Left colon (tissue), 2 donors: ENCODE results near the gene WWTR1. TPM values are rescaled to one million over a fixed set of nuclear protein-coding genes. Genes with fewer than 3 reads are reported as not detected.

Source experiments
- ATAC-seq: fragments of 200-7000 bp; cut with Tn5 transposase; one replicate; pipeline ENCODE4 v1.9.1; 2020; ENCODE audit warnings: mild to moderate bottlenecking, moderate library complexity
- DNase-seq, 2 donors: peaks; one replicate each; pipeline ENCODE4 v3.0.0-alpha.2; 2020
- intact Hi-C, 2 donors: fragments of 100-400 bp; cut with DNase I in 1 of 2; cut with micrococcal nuclease in 1 of 2; formaldehyde crosslinking; loops; one replicate each; pipeline versions ENCODE4 v1.11.2 to v1.14.0; 2022; cut with DNase I, micrococcal nuclease
- total RNA-seq, 2 donors: library from RNA; stranded (reverse); fragmentation: NEBNext Ultra II Directional; extraction: Animal tissue kit (Norgen Biotek cat#: 25700); gene quantifications; one replicate each; pipeline ENCODE4 v1.2.1, GENCODE V29; 2021
- donor health status: DM: no; HTN: no; CAD: no.
- donor health status: DM: yes; HTN: yes; CAD: no.

WWTR1 gene
- total RNA-seq, 2 donors from 2014 or later, result 8.4 to 27.2 TPM

DNA sequence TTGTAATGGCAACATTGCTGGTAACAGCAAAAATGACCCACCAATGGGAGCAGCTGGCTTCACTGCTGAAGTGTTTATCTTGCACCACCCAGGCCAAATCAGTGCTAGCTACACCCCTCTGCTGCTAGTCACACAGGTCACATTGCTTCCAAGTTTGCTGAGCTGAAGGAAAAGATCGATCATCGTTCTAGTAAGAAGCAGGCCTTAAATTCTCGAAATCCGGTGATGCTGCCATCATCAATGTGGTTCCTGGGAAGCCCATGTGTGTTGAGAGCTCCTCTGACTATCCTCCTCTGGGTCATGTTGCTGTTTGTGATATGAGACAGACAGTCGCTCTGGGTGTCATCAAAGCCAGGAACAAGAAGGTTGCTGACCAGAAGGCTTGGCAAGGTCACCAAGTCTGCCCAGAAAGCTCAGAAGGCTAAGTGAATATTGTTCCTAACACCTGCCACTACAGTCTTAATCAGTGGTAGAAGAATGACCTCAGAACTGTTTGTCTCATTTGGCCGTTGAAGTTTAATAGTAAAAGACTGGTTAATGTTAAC, 162.2 kb downstream of the WWTR1 start:
- DNase-seq (no peak), ATAC-seq (no peak)
- intact Hi-C loops, result loop anchor here in 1 of 2 donors (5.0 kb wide), 1 partner anchor 277 kb away; no protein-coding TSS in a partner anchor

DNA sequence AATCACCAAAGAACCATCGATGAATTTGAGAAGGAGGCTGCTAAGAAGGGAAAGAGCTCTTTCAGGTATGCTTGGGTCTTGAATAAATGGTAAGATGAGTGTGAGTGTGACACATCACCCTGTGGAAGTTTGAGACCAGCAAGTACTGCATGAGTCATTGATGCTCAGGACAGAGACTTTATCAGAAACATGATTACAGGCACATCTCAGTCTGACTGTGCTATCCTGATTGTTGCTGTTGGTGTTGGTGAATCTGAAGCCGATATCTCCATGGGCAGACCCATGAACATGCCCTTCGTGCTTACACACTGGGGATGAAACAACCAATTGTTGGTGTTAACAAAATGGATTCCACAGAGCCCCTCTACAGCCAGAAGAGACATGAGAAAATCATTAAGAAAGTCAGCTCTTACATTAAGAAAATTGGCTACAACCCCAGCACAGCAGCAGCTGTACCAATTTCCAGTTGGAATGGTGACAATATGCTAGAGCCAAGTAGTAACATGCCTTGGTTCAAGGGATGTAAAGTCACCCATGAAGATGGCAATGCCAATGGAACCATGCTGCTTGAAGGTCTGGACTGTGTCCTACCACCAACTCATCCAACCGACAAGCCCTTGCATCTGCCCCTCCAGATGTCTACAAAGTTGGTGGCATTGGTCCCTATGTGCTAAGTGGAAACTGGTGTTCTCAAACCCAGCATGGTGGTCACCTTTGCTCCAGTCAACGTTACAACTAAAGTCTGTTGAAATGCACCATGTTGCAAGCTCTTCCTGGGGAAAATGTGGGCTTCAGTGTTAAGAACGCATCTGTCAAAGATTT, 162.9 kb downstream of the WWTR1 start:
- intact Hi-C loops, result loop anchor here in 1 of 2 donors (5.0 kb wide), 1 partner anchor 277 kb away; no protein-coding TSS in a partner anchor
- DNase-seq (no peak), ATAC-seq (no peak)

DNA sequence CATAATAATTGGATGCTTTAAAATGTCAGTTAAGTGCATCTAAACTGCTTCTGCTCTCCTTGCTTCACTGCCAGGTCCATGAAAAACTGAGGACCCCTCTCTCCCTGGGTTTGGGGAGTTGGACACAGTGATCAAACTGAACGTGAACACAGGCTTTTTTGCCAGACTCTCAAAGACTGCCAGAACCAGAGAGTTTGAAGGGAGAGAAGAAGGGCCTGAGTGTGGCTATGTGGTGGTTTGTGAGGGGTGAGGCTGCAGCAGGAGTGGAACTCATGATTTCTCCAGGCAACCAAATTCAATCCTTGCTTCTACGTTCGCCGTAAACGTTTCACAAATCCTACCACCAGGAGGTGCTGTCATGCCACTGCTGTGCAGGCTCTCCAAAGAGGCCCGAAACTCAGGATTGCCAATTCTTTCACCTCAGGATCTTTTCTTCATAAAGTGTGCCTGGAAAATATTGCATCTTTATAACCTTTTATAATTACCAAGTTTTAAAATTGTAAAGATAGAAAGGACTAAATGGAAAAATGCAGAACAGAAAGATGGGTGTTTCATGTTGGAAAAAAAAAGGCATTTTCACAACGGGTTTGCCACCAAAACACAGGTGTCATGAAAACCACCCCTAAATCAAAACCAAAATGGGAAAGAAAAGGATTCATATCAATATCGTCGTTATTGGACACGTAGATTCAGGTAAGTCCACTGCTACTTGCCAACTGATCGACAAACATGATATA, 163.6 kb downstream of the WWTR1 start:
- intact Hi-C loops, result no loop called here
- ATAC-seq, result peak; percentile 66

DNA sequence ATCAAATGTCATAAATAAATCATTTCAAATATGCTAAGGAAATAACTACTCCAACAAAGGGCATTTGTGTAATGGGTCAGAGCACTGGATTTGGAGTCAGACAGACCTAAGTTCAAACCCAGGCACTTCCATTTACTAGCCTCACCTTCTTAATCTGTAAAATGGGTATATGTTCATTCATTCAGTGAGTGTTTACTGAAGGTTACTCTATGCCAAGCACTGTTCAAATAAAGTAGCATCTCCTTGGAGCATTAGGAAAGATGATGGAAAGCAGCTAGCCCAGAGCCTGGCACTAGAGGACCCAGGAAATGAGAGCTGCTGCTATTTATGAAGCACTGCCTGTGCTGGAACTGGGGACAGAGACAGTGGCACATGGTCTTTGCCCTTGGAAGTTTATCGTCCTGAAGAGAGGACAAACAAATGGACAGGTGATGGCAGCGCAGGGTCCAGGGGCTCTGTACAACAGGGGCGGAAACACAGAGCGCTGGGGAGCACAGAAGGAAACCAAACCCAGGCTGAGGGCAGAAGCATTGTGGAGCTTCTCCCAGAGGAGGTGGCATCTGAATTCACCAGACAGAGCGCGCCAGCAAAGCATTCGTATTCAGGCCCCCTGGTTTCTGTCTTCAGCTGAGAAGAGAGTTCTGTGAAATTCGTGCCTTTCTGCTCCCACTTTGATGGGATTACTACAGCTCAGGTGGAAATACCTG, 164.4 kb downstream of the WWTR1 start:
- ATAC-seq (no peak), DNase-seq (no peak)
- intact Hi-C loops, result no loop called here

More for the DNA sequence above, 163.6 kb downstream of the WWTR1 start:
- DNase-seq, result peak in 1 of 2 donors; percentile 55

DNA sequence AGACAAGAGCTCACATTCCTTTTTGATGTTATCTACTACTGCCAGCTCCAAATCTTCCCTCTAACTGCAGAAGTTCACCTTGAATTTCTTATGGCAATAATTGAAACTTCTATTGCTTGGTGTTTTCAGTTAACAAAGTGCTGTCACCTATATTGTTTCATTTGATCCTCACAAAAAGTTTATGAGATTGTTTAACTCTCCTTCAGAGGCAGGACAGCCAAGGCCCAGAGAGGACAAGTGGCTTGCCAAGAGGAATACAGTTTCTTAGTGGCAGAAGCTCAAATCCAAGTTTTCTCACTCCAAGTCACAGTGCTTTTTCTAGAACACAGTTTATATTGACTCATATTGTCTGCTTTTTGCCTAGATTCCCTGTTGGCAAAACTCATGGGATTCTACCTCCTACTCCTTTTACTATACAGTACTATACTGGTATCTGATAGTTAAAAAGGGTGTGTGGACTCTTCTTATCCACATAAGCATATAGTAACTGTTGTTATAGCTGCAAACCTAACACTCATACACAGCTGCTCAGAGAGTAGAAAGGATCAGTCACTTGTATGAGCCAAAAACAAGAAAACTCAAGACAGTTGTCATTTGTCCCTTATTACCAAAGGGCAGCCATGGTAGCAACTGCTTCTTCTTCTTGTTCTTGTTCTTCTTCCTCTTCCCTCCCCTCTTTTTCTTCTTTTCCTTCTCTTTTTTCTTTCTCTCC, 167.4 kb downstream of the WWTR1 start:
- ATAC-seq, result no peak
- intact Hi-C loops, result no loop called here
- no peak for DNase-seq

DNA sequence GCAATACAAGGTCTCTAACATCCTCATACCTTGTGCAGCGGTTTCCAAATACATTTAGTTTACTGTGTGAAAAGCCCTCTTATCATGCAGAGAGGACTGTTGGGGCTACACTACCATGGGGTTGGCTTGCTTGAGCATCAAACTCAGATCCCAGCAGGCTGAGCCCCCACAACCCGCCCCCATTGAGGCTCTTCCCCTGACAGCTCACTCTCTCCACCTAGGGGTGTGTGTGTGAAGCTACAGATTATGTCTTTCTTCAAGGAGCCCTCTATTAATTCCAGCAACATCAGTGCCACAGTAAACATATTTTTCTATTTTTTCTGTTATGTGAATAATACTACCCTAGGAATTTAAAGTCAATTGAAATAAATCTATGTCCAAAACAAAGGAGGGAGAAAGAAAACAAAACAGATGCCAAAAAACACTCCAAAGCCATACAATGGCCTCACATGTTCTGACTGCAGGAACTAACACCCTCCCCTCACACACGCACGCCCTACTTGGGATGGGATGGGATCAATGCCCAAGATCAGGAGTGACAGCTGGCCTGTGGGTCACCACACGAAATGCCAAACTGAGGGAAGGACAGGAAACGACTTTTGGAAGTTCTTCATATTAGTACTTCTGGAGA, 168.7 kb downstream of the WWTR1 start:
- DNase-seq, result no peak
- intact Hi-C loops, result no loop called here
- ATAC-seq, result no peak

DNA sequence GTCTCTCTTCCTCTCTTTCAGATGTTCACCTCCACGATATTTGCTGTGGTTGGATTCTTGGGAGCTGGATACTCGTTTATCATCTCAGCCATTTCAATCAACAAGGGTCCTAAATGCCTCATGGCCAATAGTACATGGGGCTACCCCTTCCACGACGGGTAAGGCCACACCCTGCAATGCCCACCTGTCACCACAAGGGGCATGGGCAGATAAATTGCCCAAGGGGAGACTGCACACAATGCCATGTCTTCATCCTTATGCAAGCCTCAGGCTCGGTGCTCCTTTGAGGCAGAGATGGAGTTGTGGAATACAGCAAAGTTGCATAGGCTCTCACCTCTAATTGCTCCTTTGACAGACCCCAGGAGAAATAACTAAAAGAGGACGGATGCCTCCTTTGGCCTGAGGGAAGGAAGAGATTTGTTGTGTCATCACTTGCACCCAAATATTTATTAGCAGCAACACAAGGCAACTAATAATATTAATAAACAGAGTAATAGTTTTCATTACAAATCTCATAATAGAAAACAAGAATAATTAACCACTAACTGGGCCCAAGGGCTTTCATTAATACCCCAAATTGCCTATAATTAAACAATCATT, 170.1 kb downstream of the WWTR1 start:
- intact Hi-C loops, result no loop called here
- ATAC-seq (no peak), DNase-seq (peak in 1 of 2 donors; percentile 26)

DNA sequence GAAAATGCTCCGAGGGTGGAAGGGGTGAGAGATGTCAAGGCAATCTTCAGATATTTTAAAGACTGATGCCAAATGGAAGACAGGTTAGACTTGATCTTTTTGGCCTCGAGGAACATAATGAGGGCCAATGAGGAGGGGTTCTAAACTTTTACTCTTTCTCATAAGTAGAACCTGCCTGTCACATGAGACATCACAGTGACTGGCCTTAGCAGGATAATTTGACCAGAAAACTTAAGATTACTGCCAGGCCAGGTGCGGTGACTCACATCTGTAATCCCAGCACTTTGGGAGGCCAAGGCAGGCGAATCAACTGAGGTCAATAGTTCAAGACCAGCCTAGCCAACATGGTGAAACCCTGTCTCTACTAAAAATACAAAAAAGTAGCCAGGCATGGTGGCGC, 171.1 kb downstream of the WWTR1 start:
- intact Hi-C loops, result no loop called here
- no peak for ATAC-seq

DNA sequence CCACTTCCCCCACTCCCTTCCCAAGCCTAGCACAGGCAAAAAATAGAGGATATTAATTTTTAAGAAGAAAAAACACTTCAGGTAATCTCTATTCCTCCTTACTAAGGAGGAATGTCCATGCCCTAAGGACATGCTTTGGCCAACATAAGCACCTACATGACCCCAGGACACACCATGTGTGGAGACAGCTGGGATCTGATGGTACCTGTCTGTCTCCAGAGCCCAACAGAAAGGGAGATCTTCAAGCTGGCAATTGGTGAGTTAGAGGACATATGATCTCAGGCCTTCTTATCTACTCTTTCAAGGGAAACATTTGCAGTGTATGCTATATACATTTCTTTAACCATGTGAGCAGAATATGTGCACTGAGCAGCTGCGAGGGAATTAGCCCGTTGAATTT, 176.3 kb downstream of the WWTR1 start:
- ATAC-seq (no peak), DNase-seq (no peak)
- intact Hi-C loops, result no loop called here

More for the DNA sequence above, 171.1 kb downstream of the WWTR1 start:
- DNase-seq, result no peak

DNA sequence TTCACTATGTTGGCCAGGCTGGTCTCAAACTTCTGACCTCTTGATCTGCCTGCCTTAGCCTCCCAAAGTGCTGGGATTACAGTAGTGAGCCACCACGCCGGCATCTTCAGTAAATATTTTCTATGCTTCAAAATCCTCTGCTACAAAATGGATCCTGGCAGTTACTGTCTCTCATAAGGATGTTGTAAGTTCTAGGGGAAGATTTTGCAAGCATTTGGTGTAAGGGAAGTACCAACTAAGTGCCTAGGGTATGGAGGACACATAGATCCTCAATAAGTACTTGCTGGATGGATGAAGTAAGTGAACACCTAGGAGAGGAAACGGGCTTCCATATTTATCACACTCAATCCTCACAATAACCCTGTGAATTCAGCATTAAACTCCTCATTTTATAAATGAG, 176.8 kb downstream of the WWTR1 start:
- DNase-seq (no peak), ATAC-seq (no peak)
- intact Hi-C loops, result no loop called here

DNA sequence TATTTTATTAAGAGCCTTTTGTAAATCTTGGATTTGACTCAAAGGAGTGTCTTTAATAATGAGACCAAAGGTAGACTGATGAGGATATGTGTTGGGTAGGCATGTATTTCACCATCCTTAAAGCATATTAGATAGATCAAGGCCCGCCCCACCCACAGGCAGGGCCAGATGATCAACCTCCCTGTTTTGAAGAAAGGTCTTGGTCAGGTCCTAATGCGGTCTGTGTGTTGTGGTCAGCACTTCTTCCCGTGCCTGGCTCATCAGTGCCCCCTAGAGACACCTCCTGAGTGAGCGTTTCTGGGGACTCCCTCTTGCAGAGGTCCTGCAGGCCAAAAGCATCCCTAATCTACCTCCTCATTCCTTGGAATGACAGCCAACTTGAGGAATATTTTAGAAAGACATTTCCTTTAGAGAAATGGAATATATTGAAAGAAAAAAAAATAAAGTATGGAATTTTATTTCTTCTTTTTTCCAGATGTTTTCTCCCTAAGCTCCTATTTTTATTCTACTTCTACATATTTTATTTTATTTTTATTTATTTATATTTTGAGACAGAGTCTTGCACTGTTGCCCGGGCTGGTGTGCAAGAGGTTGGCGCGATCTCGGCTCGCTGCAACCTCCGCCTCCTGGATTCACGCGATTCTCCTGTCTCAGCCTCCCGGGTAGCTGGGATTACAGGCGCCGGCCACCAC, 177.4 kb downstream of the WWTR1 start:
- peak; percentile 60 to 79 for DNase-seq
- intact Hi-C loops, result no loop called here
- peak; percentile 97 for ATAC-seq

DNA sequence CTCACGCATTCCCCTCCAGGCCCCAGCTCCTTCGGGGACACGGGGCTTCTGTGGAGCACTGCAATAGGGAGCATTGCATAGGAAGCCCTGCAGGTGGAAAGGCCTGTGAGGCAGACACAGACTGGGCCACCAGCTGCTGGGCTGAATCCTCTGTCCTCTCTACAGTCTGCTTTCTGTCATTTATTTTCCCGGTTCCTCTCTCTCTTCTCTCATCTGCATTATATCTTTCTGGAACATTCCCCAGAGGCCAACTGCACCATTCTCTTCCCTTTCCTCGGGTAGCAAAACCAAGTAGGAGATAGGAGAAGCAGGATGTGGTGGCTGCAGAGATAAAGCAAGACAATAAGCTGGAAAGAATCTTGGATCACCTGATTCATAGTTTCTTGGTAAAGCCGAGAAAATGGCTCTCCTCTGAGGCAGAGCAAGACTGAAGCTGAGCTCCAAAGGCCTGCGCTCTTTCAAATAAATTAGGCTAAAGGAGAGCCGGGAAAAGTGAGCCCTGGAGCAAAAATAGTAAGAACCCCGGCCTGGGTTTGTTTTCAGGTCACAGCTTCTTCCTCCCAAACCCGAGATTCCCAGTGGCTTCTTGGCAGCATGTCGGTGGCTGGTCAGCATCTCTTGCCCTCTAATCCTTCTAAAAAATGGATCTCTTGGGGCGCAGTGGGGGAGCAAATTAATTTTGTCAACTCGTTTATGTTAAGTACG, 178.1 kb downstream of the WWTR1 start:
- ATAC-seq (no peak), DNase-seq (no peak)
- intact Hi-C loops, result loop anchor here in 1 of 2 donors (10.0 kb wide), 2 partner anchors 95 to 125 kb away; no protein-coding TSS in a partner anchor

DNA sequence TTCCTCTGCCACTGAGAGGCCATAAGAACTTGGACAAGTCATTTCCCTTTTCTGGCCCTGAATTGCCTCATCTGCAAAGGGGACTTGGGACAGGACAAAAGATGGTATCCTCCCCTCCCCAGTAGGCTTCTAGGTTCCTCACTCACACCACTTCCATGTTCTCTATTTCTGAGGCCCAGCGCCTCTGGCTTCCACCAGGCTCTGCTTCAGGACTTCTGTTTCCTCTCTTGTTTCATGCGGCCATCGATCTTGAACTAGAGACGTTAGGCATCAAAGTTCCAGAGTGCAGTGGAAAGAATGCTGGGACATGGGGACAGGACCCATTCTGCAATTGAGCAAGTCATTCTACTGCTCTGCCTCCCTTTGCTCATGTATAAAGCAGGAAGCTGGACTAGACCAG, 181.6 kb downstream of the WWTR1 start:
- no peak for ATAC-seq
- no peak for DNase-seq
- intact Hi-C loops, result loop anchor here in 1 of 2 donors (10.0 kb wide), 2 partner anchors 91 to 121 kb away; no protein-coding TSS in a partner anchor

DNA sequence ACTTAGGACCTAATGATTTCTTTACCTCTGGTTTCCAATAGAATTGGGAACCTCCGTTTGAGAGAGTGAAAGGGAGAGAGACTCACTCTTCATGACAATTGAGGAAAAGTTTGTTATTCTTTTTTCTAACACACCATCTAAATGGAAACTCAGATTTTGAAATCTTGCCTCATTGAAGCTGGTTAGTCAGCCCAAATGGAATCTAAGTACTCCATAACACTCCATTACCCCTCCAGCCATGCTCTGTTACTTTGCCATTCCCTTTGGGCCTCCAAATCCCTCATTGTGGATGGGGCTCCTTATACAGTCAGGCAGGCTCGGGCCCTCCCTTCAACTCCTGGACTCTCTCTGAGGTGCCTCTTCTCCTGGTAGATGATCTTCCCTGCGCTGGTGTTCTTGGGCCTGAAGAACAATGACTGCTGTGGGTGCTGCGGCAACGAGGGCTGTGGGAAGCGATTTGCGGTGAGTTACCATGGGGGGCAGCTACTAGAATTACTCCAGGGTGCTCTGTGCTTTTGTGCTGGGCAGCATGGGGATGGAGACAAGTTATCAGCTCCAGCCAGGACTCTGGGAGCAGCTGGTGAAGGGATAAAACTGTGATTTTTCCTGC, 182.3 kb downstream of the WWTR1 start:
- ATAC-seq (no peak), DNase-seq (no peak)
- intact Hi-C loops, result loop anchor here in 1 of 2 donors (10.0 kb wide), 2 partner anchors 91 to 121 kb away; no protein-coding TSS in a partner anchor

DNA sequence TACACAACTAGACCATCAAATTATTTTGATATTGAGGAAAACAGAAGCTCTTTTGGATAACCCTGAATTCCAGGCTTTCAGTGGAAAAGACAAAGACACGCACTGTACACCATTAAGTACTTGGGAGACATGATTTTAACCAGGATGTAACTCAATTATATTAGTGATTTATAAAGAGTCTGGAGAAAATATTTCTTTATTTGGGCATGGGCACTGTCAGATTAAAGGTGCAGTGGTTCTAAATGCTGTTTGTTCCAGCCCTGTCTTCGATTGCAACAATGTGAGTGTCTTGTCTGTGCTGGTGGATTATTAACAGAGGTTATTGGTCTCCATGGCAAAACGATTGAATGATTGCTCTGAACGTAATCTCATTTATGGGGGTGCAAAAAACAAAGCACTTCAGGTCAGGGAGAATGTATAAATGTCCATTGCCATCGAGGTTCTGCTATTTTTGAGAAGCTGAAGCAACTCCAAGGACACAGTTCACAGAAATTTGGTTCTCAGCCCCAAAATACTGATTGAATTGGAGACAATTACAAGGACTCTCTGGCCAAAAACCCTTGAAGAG, 183.5 kb downstream of the WWTR1 start, which contains the start of gene TM4SF4:
Gene TM4SF4 (plus strand): TSS at position 448 of the 568 bp plus-strand sequence. CDS start 181 bp downstream, outside the sequence.
- no peak for DNase-seq
- intact Hi-C loops, result loop anchor here in 1 of 2 donors (10.0 kb wide), 2 partner anchors 90 to 120 kb away; no protein-coding TSS in a partner anchor

More for the DNA sequence above, 183.5 kb downstream of the WWTR1 start, which contains the start of gene TM4SF4:
- peak; percentile 63 for ATAC-seq
